Measurements from ENCODE around the gene SNX22.

DNA sequence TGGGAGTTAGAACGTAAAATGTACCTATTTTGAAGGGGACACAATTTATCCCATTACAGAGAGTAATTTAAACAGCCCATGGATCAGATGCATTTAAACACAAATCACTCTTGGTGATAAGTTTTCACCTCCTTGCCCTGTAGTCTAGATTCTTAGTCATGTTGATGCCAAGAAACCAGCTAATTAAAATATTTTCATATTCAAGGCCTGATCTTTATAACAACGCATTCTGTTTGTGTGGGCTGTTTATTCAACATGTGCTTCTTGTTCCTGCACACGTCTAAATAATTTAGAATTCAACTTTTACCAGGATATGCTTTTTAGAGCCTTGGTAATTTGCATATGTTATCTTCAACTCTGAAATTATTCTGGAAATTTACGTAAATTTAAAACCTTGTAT is 29.9 kb upstream of the SNX22 start:
- TF ChIP-seq, protein P1, sequence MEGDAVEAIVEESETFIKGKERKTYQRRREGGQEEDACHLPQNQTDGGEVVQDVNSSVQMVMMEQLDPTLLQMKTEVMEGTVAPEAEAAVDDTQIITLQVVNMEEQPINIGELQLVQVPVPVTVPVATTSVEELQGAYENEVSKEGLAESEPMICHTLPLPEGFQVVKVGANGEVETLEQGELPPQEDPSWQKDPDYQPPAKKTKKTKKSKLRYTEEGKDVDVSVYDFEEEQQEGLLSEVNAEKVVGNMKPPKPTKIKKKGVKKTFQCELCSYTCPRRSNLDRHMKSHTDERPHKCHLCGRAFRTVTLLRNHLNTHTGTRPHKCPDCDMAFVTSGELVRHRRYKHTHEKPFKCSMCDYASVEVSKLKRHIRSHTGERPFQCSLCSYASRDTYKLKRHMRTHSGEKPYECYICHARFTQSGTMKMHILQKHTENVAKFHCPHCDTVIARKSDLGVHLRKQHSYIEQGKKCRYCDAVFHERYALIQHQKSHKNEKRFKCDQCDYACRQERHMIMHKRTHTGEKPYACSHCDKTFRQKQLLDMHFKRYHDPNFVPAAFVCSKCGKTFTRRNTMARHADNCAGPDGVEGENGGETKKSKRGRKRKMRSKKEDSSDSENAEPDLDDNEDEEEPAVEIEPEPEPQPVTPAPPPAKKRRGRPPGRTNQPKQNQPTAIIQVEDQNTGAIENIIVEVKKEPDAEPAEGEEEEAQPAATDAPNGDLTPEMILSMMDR (IDR thresholded peaks at IDR 0.05), result no peak
- no peak for TF ChIP-seq POLR2A (IDR thresholded peaks at IDR 0.05)

Data from lower leg skin (tissue), 3 donors.